M059J (cell line): ENCODE data around the gene TNFRSF21. TPM values are rescaled to one million over a fixed set of nuclear protein-coding genes. Genes with fewer than 3 reads are reported as not detected.
A peak's percentile ranks its signal among the peaks of the same experiment; 100 is the strongest.
"Not testable (repeated sequence)": the region's sequence is repeated elsewhere in the genome, so short reads cannot be mapped to it uniquely, and the experiment has no call there.

ENCODE experiments used
- DNase-seq: peaks from one replicate; pipeline ENCODE4 v3.0.0-alpha.2; 2012; ENCODE audit warnings: low read depth
- total RNA-seq: library from RNA; depleted of rRNA; stranded (reverse); fragments of >200 nt; shearing (Covaris generic); gene quantifications from 2 replicates; pipeline ENCODE4 v1.2.3, GENCODE V29; 2014; rRNA removed

Gene TNFRSF21, protein sequence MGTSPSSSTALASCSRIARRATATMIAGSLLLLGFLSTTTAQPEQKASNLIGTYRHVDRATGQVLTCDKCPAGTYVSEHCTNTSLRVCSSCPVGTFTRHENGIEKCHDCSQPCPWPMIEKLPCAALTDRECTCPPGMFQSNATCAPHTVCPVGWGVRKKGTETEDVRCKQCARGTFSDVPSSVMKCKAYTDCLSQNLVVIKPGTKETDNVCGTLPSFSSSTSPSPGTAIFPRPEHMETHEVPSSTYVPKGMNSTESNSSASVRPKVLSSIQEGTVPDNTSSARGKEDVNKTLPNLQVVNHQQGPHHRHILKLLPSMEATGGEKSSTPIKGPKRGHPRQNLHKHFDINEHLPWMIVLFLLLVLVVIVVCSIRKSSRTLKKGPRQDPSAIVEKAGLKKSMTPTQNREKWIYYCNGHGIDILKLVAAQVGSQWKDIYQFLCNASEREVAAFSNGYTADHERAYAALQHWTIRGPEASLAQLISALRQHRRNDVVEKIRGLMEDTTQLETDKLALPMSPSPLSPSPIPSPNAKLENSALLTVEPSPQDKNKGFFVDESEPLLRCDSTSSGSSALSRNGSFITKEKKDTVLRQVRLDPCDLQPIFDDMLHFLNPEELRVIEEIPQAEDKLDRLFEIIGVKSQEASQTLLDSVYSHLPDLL
- 26.8 and 41.3 TPM in 2 replicates for total RNA-seq

DNA sequence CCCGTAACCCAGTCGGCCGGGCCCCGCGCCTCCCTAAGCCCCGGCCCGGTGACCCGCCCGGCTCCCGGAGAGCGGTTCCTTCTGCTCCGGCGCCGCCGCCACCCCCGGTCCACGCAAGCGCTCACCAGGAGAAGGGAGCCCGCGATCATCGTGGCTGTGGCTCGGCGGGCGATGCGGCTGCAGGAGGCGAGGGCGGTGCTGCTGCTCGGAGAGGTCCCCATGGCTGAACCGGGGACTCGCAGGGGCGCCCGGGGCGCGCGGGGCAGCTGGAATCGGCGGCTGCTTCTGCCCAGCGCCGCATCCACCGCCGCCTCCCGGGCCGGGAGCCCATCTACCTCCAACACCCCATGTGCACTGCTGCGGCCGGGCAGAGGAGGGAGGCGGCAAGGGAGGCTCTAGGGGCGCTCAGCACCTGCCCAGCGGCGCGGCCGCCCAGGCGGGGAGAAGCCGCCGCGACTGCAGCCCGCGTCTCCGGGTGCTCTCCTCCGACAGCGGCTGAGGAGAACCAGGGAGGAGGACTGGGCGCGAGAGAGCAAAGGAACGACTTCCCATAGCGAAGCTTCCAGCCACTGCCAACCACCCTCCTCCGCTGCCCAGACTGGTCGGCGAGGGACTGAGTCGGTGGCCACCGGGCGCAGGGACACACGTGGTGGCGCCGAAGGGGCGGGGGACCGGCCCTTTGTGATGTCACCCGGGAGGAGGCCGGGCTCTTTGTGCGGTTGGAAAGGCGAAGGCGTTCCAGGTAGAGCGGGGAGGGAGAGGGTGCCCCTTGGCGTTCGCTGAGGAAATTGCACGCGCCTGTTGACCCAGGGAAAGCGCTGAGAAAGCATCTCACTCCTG is at the start of gene TNFRSF21:
Gene TNFRSF21, minus strand, starts transcription at position 615 of the 840 bp plus-strand sequence. Its CDS starts 394 bp downstream, at position 221.
- DNase-seq: peak; percentile 95

DNA sequence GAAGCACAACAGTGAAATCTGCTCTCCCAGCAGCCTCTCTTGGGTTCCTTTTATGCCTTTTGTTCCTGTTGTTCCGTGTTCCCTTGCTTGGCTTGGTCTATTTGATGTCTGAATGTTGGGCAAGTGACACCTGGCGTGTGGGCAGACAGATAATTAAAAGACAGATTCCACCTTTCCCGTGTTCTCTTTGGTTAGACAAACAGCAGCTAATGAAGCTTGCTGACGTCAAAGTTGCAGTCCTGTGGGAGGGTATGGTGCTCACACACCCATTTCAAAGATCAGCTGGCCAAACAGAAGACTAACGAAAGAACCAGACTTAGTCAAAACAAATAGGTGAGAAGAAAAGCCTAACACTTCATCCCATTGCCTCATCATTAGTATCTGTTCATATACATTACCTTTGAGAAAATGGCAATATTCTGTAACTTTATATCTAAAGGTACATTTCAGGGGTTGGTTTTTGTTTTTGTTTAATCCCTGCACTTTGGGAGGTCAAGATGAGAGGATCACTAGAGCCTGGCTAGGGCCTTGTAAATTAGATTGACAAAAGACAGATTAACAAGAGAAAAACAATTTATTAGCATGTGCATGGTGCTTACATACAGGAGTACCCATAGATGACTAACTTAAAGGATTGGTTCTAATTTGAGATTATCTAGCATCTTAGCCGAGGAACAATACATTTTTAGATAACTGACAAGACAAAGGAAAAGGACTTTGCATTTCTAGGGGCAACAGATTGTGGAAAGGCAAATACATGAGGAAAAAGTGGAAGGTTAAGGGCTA is 48.9 kb upstream of the TNFRSF21 start:
- DNase-seq: no peak

DNA sequence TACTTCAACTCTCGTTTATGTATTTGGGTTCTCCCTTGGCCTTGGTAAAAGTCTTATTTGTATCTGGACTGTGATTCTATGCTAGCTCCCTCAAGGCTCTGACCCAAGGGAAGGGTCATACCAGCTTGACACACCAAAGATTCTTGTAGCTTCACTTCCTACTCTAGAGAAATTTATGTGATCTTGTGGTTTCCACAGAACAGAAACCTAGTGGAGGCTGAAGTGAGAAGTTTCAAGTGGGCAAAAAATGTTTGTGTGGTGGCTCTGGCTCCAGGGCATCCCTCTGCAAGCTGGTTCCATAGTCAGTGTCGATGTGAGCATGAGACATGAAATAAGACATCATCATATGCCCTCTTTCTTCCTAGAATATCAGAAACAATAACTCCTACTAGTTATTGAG is 48.1 kb upstream of the TNFRSF21 start:
- DNase-seq: no peak

DNA sequence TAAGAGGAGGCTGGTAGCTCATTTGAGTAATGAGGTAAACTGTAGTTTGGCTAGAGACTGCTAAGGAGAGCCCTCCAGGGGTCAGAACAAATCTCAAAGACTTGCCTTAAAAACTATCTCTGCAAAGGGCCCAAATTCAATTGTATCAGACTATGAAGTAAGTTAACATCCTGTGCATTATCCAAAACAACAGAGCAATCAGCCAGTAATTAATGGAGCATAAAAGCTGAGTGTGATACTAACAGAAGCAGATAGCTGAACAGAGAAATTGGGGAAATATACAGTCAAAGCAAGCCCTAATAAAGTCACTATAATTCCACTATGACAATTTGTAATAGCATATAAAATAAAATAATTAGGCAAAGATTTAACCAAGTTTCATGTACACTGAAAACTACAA is 45.8 kb upstream of the TNFRSF21 start:
- no peak for DNase-seq

DNA sequence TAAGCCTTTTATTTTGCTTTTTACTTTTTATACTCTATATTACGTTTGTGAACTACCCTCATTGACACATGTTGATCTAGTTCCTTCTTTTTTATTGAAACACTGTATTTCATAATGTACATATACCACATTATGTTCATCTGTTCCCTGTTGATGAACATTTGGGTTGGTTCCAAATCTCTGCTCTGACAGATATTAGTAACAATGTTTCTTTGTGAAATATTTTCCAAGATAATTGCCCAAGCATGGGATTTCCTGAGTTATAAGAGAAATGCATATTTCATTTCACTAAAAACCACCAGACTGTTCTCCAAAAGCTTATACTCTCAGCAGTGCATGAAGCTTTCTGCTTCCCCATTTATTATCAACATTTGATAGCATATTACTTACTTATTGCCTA is 44.2 kb upstream of the TNFRSF21 start:
- DNase-seq: no peak

DNA sequence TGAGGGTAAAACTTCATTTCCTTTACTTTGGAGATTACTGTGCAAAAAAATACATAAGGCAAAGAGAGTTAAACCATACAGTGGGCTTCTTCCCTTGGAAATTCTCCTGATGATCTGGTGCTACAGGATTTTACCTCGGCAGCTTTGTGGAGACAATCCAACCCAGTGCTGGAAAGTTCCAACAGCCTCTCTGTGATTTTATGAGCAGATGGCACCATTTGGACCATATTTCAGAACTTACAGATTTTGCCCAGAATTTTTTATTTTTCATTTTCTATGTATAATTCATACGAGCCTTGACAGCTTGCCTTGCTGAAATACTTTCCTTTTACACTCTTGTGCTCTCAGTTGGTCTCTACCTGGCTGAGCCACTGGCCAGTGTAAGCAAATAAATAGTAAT is 43.3 kb upstream of the TNFRSF21 start:
- DNase-seq: no peak

DNA sequence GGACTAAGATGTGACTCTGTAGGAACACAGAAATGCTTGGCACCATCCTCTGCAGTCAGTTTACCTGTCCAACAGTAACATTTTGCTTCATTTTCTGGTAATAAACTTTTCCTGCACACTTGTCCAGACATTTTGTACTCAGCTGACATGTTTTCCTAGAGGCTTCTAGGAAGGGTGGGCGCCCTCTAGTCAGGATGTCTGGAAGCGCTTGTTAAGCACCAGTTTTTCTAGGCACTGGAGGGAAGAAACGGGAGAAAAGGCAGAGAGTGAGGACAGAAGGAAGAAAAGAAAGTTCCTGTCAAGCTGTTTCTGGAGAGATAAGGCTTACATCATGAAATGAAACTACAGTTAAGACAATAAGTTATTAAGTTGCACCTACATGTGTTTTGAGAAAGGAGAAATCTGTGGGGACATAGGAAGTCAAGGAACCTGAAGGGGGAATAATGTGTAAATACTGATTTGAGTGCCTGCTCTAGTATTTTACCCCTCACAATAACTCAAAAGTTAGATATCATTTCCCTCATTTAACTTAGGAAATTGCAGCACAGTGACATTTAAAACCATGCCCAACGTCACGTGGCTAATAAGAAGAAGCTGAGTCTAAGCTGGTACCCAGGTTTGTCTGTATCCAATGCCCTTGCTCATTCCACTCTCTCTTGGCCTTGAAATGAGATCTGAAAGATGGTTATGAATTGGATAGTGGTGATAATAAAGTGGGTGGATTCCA is 42.7 kb upstream of the TNFRSF21 start:
- DNase-seq: no peak

DNA sequence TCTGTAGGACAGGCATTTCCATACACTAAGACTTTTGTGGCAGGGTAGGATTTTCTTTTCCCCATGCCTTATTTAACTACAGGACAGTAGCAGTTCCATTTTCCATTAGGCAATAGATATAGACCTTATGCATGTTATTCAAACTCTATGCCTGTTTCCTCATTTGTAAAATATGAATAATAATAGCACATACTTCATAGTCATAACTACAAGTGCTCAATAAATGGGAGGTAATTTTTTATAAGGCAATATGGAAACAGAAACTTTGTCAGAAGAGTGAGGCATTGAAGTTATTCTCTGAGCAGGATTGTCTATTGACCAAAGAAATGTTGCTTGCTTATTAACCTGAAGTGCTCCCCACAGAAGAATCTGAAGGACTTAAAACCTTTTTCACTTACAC is 41.9 kb upstream of the TNFRSF21 start:
- DNase-seq: no peak

DNA sequence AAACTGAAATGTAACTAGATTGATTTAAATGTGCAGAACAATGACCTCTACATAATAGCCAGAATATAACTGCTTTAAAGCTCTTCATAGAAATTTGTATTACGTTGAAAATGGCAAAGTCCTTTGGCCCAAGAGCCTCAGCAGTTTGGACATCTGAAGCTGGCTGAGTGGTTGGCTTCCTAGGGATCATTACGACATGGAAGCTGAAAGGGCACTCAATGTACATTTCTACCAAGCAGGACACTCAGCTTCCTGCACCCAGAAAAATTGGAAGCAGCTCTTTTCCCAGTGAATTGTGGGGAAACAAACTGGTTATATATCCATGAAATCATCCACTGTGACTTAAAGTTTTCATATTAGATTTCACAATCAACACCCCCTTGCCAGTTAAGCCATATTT is 40.2 kb upstream of the TNFRSF21 start:
- no peak for DNase-seq

DNA sequence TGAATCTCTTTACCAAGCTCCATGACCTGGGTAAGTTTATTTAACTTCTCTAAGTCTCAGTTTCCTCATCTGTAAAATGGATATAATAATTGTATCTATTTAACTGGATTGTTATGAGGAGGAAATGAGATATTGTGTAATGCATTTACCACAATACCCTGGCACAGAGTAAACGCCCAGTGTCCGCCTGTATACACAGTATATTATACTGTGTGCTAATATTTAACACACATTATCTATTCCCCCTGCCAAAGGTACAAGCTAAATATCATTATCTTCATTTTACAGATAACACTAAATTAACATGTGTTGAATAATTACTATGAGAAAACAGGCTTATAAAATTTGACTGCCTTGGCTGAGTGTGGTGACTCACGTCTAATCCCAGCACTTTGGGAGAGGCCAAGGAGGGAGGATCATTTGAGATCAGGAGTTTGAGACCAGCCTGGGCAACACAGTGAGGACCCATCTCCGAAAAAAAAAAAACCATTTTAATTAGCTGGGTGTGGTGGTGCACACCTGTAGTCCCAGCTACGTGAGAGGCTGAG is 38.7 kb upstream of the TNFRSF21 start:
- DNase-seq: no peak

DNA sequence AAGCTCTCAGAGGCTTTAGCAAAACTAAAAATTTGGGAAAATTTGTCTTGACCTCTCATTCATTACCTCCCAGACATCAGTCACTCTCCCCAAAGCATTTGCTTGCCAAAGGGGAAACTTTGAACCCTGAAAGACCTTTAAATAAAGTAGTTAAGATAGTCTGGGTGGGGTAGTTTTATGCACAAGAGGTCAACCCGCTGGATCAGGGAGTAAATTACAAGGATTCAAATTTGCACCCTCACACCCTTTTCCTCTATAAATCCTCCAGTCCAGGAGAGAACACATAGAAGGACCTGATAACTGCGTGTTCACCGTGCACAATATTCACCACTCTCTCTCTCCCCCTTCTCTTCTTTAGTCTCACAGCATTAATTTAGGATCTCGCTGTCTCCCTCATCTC is 36.1 kb upstream of the TNFRSF21 start:
- DNase-seq: no peak

DNA sequence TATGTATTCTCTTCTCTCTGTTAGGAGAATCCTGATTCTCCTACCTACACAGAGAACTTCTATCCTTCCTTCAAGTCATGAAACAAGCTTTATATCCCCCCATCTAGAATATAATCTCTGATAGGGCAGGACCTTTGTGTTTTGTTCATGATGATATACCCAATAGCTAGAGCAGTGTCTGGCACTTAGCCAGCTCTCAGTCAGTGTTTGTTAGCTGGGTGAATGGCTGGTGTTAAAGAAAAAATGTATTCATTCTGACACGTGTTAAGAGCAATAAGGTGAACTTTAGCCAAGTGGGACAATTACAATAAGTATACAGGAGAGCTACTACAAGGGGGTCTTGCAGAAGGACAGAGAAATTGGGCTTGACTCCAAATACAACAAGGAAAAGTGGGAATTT is 34.3 kb upstream of the TNFRSF21 start:
- DNase-seq: peak; percentile 6

DNA sequence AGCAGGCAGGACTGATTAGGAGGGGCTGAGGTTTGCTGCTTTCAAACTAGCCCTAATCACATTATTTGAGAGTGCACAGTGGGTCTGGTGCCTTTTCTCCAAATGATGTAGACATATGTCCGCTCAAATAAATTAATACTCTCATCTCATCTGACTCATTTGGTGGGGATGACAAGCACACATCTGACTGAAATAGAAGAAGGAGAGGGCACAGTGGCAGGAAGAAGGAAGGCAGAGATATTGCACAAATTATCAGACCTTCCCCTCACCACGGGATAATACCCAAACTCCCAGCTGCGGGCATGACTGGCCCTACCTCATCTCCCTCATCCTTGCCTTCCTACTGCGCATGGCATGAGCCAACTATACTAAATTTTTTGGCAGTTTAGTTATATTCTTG is 33.9 kb upstream of the TNFRSF21 start:
- peak; percentile 11 for DNase-seq

DNA sequence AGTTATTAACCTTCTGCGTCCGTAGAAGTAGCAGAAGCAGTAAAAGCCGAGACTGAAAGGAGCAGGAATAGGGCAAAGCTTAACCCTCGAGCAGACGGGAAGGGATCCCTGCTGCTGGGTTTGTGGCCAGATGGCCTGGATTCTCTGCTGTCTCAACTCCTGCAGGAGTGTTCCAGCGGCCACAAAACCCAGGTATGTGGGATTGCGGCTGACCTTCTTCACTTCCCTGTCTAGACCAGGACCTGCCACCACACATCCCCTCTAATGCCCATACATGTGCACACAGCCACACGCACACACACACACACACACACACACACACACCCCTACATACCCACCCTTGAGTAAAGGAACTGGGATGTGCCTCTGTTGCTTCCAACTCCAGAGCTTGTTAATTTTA is 33.1 kb upstream of the TNFRSF21 start:
- no peak for DNase-seq

DNA sequence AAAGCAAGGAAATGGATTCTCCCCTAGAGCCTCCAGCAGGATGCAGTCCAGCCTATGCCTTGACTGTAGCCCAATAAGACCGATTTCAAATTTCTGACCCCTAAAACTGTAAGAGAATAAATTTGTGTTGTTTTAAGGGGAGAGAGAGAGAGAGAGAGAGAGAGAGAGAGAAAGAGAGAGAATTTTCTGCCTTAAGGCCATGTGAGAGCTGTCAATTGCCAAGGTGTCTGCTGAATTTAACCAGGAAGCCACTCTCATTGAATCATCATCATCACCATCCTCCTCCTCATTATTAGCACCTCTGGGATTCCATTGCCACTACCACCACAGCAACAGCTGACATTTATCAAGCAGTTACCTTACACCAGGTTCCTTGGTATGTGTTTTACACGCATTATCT is 27.8 kb upstream of the TNFRSF21 start:
- no peak for DNase-seq

DNA sequence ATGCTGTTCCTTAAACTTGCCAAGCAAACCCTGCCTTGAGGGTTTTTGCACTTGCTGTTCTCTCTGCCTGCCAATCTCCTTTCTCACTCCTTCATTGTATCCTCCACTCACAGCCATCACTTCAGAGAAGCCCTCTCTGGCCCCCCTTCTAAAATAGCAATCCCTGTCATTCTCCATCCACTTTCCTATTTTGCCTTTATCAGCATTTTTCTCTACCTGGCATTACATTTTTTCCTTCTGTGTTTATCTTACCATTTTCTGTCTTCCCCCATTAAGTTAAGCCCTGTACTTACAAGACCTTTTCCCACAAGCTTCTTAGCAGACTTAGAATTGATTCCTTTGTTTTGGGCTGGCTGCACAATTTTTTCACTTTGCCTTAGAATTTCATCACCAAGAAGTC is 26.6 kb upstream of the TNFRSF21 start:
- DNase-seq: no peak

DNA sequence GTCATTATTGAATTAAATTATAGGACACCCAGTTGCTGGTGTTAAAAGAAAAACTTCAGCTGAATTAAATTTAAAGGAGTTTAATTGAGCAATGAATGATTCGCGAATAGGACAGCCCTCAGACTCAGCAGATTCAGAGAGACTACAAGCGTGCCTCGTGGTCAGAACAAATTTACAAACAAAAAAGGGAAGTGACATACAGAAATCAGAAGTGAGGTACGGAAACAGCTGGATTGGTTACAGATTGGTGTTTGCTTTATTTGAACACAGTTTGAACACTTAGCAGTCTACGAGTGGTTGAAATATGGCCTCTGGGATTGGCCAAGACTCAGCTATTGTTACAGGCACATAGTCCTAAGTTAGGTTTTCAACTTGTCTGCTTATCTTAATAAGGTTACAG is 25.8 kb upstream of the TNFRSF21 start:
- DNase-seq: no peak

DNA sequence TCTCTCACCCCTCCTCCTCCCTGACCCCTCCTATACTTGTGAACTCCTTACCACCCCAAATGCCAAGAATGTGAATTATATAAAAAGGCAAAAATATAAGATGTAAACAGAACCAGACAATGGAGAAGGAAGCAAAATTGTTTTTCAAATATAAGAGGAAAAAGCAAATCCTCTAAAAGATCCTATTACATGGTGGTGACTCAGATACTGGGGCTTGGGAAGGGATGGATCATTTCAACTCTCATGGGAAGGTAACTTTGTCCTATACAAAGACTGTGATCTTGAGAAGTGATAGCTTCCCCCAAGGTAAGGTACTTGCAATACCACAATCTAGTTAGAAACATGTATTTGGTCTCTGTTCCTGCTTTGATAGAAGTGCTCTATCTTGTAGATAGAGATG is 24.6 kb upstream of the TNFRSF21 start:
- DNase-seq: no peak

DNA sequence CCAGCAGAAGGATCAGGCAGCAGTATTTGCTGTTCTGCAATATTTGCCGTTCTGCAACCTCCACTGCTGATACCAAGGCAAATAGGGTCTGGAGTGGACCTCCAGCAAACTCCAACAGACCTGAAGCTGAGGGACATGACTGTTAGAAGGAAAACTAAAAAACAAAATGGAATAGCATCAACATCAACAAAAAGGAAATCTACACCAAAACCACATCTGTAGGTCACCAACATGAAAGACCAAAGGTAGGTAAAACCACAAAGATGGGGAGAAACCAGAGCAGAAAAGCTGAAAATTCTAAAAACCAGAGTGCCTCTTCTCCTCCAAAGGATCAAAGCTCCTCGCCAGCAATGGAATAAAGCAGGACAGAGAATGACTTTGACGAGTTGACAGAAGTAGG is 18.9 kb upstream of the TNFRSF21 start:
- DNase-seq: not testable (repeated sequence)

DNA sequence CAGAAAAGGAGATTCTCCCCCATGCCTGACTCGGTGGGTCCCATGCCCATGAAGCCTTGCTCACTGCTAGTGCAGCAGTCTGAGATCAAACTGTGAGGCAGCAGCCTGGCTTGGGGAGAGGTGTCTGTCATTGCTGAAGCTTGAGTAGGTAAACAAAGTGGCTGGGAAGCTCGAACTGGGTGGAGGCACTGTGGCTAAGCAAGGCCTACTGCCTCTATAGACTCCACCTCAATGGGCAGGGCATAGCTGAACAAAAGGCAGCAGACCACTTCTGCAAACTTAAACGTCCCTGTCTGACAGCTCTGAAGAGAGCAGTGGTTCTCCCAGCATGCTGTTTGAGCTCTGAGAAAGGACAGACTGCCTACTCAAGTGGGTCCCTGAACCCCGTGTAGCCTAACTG is 18.4 kb upstream of the TNFRSF21 start:
- DNase-seq: not testable (repeated sequence)

DNA sequence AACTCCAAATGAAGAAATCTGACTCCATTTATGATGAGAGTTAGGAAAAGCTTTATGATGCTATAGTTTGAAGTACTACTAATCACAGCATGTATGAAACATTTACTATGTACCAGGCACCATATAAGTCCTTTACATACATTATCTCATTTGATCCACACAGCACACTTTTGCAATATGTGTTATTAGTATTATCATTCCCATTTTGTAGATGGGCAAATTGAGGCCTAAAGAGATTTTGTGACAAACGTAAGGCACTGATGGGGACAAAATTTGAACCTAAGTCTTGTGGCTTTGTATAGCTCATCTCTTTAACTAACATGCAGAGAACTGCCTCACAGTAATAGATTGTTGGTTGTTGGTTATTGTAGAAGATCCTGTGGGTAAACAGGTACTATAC is 14.2 kb upstream of the TNFRSF21 start:
- no peak for DNase-seq
